ENCODE results near the gene FOLR2. TPM values are rescaled to one million over a fixed set of nuclear protein-coding genes. Genes with fewer than 3 reads are reported as not detected.
"Not testable (repeated sequence)": the region's sequence is repeated elsewhere in the genome, so short reads cannot be mapped to it uniquely, and the experiment has no call there.

Gene FOLR2
- total RNA-seq, 2 donors from 2014 or later, result not detected

DNA sequence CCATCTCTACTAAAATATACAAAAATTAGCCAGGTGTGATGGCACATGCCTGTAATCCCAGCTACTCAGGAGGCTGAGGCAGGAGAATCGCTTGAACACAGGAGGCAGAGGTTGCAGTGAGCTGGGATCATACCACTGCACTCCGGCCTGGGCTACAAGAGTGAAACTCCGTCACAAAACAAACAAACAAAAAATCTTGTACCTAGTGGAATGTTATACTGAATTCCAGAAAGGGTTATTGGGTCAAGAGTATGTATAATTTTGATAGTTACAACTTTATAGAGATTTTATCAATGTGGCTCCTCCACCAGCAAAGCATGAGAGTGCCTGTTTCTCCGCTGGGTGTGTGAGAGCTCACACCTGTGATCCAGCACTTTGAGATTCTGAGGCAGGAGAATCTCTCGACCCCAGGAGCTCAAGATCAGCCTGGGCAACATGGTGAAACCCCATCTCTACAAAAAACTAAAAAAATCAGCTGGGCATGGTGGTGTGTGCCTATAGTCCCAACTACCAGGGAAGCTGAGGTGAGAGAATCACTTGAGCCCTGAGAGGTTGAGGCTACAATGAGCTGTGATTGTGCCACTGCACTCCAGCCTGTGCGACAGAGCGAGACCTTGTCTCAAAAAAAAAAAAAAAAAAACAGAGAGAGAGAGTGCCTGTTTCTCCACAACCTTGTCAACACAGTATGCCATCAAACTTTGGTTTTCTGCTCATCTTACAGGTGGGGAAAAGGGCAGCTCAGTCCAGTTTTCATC, 37.4 kb upstream of the FOLR2 start:
- Histone ChIP-seq H3K4me3 (ENCODE audit: low read length) (no peak overlapping the region), H3K36me3 (ENCODE audit: control insufficient read depth, insufficient read depth, low read length) (no peaks in the 10 kb centered on the region), H3K27me3 (ENCODE audit: control insufficient read depth, insufficient read depth, low read length, poor library complexity, severe bottlenecking) (no peaks in the 10 kb centered on the region), H3K4me1 (ENCODE audit: control insufficient read depth, insufficient read depth, low read length) (no peaks in the 10 kb centered on the region), H3K27ac (ENCODE audit: low read depth, low read length) (no peak overlapping the region), H3K9me3 (ENCODE audit: control insufficient read depth, low read length) (no peaks in the 10 kb centered on the region), H3K9ac (ENCODE audit: extremely low read depth, low read length, poor library complexity, severe bottlenecking) (no peak overlapping the region)
- H3K9me3 Mint-ChIP-seq, result no peaks in the 10 kb centered on the region
- no peaks in the 10 kb centered on the region for H3K36me3 Mint-ChIP-seq (ENCODE audit: low read depth)
- H3K27ac Mint-ChIP-seq, result no peak overlapping the region
- H3K27me3 Mint-ChIP-seq (ENCODE audit: insufficient read depth), result peaks cover 20% of the 10 kb centered on the region
- H3K4me3 Mint-ChIP-seq, result no peak overlapping the region
- 90 to 92% methylated on average over 4 to 6 of the region's 7 CpGs for WGBS, 2 experiments (ENCODE audit: insufficient coverage in 1 of 2, insufficient read length in 1 of 2)
- TF ChIP-seq, protein P1, sequence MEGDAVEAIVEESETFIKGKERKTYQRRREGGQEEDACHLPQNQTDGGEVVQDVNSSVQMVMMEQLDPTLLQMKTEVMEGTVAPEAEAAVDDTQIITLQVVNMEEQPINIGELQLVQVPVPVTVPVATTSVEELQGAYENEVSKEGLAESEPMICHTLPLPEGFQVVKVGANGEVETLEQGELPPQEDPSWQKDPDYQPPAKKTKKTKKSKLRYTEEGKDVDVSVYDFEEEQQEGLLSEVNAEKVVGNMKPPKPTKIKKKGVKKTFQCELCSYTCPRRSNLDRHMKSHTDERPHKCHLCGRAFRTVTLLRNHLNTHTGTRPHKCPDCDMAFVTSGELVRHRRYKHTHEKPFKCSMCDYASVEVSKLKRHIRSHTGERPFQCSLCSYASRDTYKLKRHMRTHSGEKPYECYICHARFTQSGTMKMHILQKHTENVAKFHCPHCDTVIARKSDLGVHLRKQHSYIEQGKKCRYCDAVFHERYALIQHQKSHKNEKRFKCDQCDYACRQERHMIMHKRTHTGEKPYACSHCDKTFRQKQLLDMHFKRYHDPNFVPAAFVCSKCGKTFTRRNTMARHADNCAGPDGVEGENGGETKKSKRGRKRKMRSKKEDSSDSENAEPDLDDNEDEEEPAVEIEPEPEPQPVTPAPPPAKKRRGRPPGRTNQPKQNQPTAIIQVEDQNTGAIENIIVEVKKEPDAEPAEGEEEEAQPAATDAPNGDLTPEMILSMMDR (conservative IDR thresholded peaks at IDR 0.05), result no peak
- DNase-seq, result no peak
- H3K4me1 Mint-ChIP-seq, result peaks cover 6% of the 10 kb centered on the region

- TF ChIP-seq, protein P1 (conservative IDR thresholded peaks at IDR 0.05), result no peak
- Histone ChIP-seq H3K36me3 (ENCODE audit: control insufficient read depth, insufficient read depth, low read length) (no peaks in the 10 kb centered on the region), H3K4me1 (ENCODE audit: control insufficient read depth, insufficient read depth, low read length) (no peaks in the 10 kb centered on the region), H3K9me3 (ENCODE audit: control insufficient read depth, low read length) (no peaks in the 10 kb centered on the region), H3K9ac (ENCODE audit: extremely low read depth, low read length, poor library complexity, severe bottlenecking) (no peak overlapping the region), H3K27me3 (ENCODE audit: control insufficient read depth, insufficient read depth, low read length, poor library complexity, severe bottlenecking) (no peaks in the 10 kb centered on the region), H3K4me3 (ENCODE audit: low read length) (no peak overlapping the region), H3K27ac (ENCODE audit: low read depth, low read length) (no peak overlapping the region)
- Mint-ChIP-seq H3K9me3 (no peaks in the 10 kb centered on the region), H3K27me3 (ENCODE audit: insufficient read depth) (peaks cover 20% of the 10 kb centered on the region), H3K4me1 (peaks cover 1% of the 10 kb centered on the region), H3K27ac (no peak overlapping the region), H3K36me3 (ENCODE audit: low read depth) (no peaks in the 10 kb centered on the region), H3K4me3 (no peak overlapping the region)
- no peak for DNase-seq
- 89 to 96% methylated on average over 3 to 4 of the region's 4 CpGs for WGBS, 2 experiments (ENCODE audit: insufficient coverage in 1 of 2, insufficient read length in 1 of 2)
Observed at GRCh38 chr11:72179804-72180396, 36.7 kb upstream of the FOLR2 start.

DNA sequence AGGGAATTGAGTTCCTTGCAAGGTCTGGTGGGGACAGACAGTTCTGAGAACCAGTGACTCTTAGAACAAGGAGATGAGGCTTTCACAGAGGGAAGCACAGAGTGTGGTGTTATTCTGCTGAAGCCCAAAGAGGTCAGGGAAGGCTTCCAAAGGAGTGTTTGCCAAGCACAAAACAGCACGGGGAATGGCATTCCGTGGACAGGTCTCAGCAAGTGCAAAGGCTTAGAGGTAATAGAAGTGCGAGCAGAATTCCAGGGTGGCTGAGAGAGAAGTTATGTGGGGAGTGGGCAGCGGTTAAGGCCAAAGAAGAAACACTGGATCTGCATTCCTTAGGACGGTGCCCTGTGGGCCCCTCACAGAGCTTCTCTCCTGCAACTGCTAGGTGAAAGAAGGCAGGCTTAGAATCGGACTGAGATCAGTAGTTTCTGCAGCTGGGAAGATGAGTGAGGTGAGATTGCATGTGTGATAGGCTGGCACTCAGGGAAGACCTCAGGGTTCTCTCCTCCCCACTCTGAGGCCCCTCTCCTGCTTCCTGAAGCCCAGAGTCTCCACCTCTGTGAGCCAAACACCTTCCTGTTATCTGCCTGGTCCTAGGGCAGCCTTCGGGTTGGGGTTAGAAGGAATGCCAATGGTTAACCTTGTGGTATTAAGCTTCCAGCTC, 35.6 kb upstream of the FOLR2 start:
- not testable (repeated sequence) for H3K9me3 ChIP-seq (ENCODE audit: control insufficient read depth, low read length); H3K4me3 ChIP-seq (ENCODE audit: low read length); H3K4me1 Mint-ChIP-seq; H3K27ac Mint-ChIP-seq; H3K36me3 Mint-ChIP-seq (ENCODE audit: low read depth); H3K27ac ChIP-seq (ENCODE audit: low read depth, low read length); H3K36me3 ChIP-seq (ENCODE audit: control insufficient read depth, insufficient read depth, low read length); H3K4me3 Mint-ChIP-seq; H3K9me3 Mint-ChIP-seq; H3K9ac ChIP-seq (ENCODE audit: extremely low read depth, low read length, poor library complexity, severe bottlenecking); DNase-seq; H3K4me1 ChIP-seq (ENCODE audit: control insufficient read depth, insufficient read depth, low read length); H3K27me3 ChIP-seq (ENCODE audit: control insufficient read depth, insufficient read depth, low read length, poor library complexity, severe bottlenecking)
- peaks cover 18% of the 10 kb centered on the region for H3K27me3 Mint-ChIP-seq (ENCODE audit: insufficient read depth)
- 82 to 91% methylated on average over 4 to 6 of the region's 7 CpGs for WGBS, 2 experiments (ENCODE audit: insufficient coverage in 1 of 2, insufficient read length in 1 of 2)
